ENCODE results near the gene ITPR2. TPM values are rescaled to one million over a fixed set of nuclear protein-coding genes. Genes with fewer than 3 reads are reported as not detected.

Gene ITPR2
- total RNA-seq, 1 donor from 2014 or later: 77.9 TPM

GRCh38 chr12:26791301-26791791 lies 41.6 kb downstream of the ITPR2 start:
- Mint-ChIP-seq H3K27me3 (ENCODE audit: unreplicated experiment) (peaks cover 3% of the 10 kb centered on the region), H3K9me3 (ENCODE audit: unreplicated experiment) (peaks cover 8% of the 10 kb centered on the region), H3K27ac (ENCODE audit: unreplicated experiment) (no peak overlapping the region), H3K4me1 (ENCODE audit: low read depth, unreplicated experiment) (peaks cover 8% of the 10 kb centered on the region), H3K4me3 (ENCODE audit: unreplicated experiment) (no peak overlapping the region), H3K36me3 (ENCODE audit: unreplicated experiment) (no peaks in the 10 kb centered on the region)
- TF ChIP-seq, protein P1, sequence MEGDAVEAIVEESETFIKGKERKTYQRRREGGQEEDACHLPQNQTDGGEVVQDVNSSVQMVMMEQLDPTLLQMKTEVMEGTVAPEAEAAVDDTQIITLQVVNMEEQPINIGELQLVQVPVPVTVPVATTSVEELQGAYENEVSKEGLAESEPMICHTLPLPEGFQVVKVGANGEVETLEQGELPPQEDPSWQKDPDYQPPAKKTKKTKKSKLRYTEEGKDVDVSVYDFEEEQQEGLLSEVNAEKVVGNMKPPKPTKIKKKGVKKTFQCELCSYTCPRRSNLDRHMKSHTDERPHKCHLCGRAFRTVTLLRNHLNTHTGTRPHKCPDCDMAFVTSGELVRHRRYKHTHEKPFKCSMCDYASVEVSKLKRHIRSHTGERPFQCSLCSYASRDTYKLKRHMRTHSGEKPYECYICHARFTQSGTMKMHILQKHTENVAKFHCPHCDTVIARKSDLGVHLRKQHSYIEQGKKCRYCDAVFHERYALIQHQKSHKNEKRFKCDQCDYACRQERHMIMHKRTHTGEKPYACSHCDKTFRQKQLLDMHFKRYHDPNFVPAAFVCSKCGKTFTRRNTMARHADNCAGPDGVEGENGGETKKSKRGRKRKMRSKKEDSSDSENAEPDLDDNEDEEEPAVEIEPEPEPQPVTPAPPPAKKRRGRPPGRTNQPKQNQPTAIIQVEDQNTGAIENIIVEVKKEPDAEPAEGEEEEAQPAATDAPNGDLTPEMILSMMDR (IDR thresholded peaks at IDR 0.05; ENCODE audit: partially characterized antibody, unreplicated experiment): no peak
- DNase-seq: no peak

- Mint-ChIP-seq H3K4me3 (ENCODE audit: unreplicated experiment) (no peak overlapping the region), H3K4me1 (ENCODE audit: low read depth, unreplicated experiment) (peaks cover 8% of the 10 kb centered on the region), H3K36me3 (ENCODE audit: unreplicated experiment) (no peaks in the 10 kb centered on the region), H3K9me3 (ENCODE audit: unreplicated experiment) (peaks cover 10% of the 10 kb centered on the region), H3K27me3 (ENCODE audit: unreplicated experiment) (peaks cover 3% of the 10 kb centered on the region), H3K27ac (ENCODE audit: unreplicated experiment) (no peak overlapping the region)
- no peak for DNase-seq
- TF ChIP-seq, protein P1 (IDR thresholded peaks at IDR 0.05; ENCODE audit: partially characterized antibody, unreplicated experiment): no peak
These were observed 42.4 kb downstream of the ITPR2 start for GRCh38 chr12:26790645-26790994.

- TF ChIP-seq, protein P1 (IDR thresholded peaks at IDR 0.05; ENCODE audit: partially characterized antibody, unreplicated experiment): no peak
- DNase-seq: no peak
- no peak overlapping the region for H3K27ac Mint-ChIP-seq (ENCODE audit: unreplicated experiment)
These were observed 43.0 kb downstream of the ITPR2 start for GRCh38 chr12:26789731-26790644.

GRCh38 chr12:26786865-26787514 lies 46.0 kb downstream of the ITPR2 start:
- H3K36me3 Mint-ChIP-seq (ENCODE audit: unreplicated experiment): peaks cover 14% of the 10 kb centered on the region

More at GRCh38 chr12:26789731-26790644, 43.0 kb downstream of the ITPR2 start:
- Mint-ChIP-seq H3K36me3 (ENCODE audit: unreplicated experiment) (no peaks in the 10 kb centered on the region), H3K9me3 (ENCODE audit: unreplicated experiment) (peaks cover 10% of the 10 kb centered on the region), H3K4me3 (ENCODE audit: unreplicated experiment) (no peak overlapping the region), H3K27me3 (ENCODE audit: unreplicated experiment) (peaks cover 3% of the 10 kb centered on the region), H3K4me1 (ENCODE audit: low read depth, unreplicated experiment) (peaks cover 8% of the 10 kb centered on the region)

More at GRCh38 chr12:26786865-26787514, 46.0 kb downstream of the ITPR2 start:
- Mint-ChIP-seq H3K4me3 (ENCODE audit: unreplicated experiment) (no peak overlapping the region), H3K4me1 (ENCODE audit: low read depth, unreplicated experiment) (peaks cover 8% of the 10 kb centered on the region), H3K9me3 (ENCODE audit: unreplicated experiment) (peaks cover 13% of the 10 kb centered on the region), H3K27me3 (ENCODE audit: unreplicated experiment) (peaks cover 3% of the 10 kb centered on the region), H3K27ac (ENCODE audit: unreplicated experiment) (peak overlapping the region; percentile 76)
- no peak for DNase-seq
- TF ChIP-seq, protein P1 (IDR thresholded peaks at IDR 0.05; ENCODE audit: partially characterized antibody, unreplicated experiment): no peak

Measured in glutamatergic neuron (in vitro differentiated cells).